GM06990 (cell line): ENCODE measurements around the gene MTHFD1L.
A peak's percentile ranks its signal among the peaks of the same experiment; 100 is the strongest.

Source experiments
- DNase-seq: peaks from one replicate; pipeline ENCODE4 v3.0.0-alpha.2; 2011; ENCODE audit not compliant: insufficient read length; ENCODE audit errors: extremely low read depth
- H3K27me3 ChIP-seq: replicated peaks from 2 replicates; pipeline ENCODE4 v1.6.0; 2011; ENCODE audit warnings: low read length; ENCODE audit not compliant: control insufficient read depth, insufficient read depth
- H3K36me3 ChIP-seq: 2 replicates; pipeline ENCODE4 v1.5.1; 2011; ENCODE audit warnings: low read length; ENCODE audit not compliant: control insufficient read depth, insufficient read depth
- H3K4me3 ChIP-seq: replicated peaks from 2 replicates; pipeline ENCODE4 v1.5.1; 2011; ENCODE audit warnings: low read depth, mild to moderate bottlenecking, control low read depth, low read length
- CTCF ChIP-seq: IDR thresholded peaks from 2 replicates; pipeline ENCODE4 v1.5.1; 2011; ENCODE audit warnings: low read length, control low read depth, mild to moderate bottlenecking, inconsistent platforms; ENCODE audit not compliant: insufficient read depth, poor library complexity, severe bottlenecking

MTHFD1L gene

GRCh38 chr6:150863213-150863928 lies 2.1 kb upstream of the MTHFD1L start:
- Histone ChIP-seq H3K4me3 (no peak overlapping the region), H3K36me3 (no peaks in the 10 kb centered on the region), H3K27me3 (no peaks in the 10 kb centered on the region)
- DNase-seq, result no peak
- TF ChIP-seq CTCF, result no peak

GRCh38 chr6:150865043-150865405 lies 478 bp upstream of the MTHFD1L start:
- H3K4me3 ChIP-seq, result peak overlapping the region; percentile 76
- no peak for TF ChIP-seq CTCF
- no peaks in the 10 kb centered on the region for H3K36me3 ChIP-seq
- H3K27me3 ChIP-seq, result no peaks in the 10 kb centered on the region
- no peak for DNase-seq

- DNase-seq, result peak; percentile 87
- H3K4me3 ChIP-seq, result peak overlapping the region; percentile 76
- TF ChIP-seq CTCF, result no peak
- H3K36me3 ChIP-seq, result no peaks in the 10 kb centered on the region; the same call in 1 of the 2 replicates
- H3K27me3 ChIP-seq, result no peaks in the 10 kb centered on the region
These were observed 867 bp downstream of the MTHFD1L start for GRCh38 chr6:150866147-150866990.

- peak overlapping the region; percentile 76 for H3K4me3 ChIP-seq
These were observed 1.5 kb downstream of the MTHFD1L start for GRCh38 chr6:150866991-150867501.

GRCh38 chr6:150868759-150869158 lies 3.3 kb downstream of the MTHFD1L start:
- H3K27me3 ChIP-seq, result no peaks in the 10 kb centered on the region
- H3K4me3 ChIP-seq, result no peak overlapping the region
- no peak for DNase-seq
- no peak for TF ChIP-seq CTCF
- H3K36me3 ChIP-seq, result no peaks in the 10 kb centered on the region; the same call in 1 of the 2 replicates

More at GRCh38 chr6:150866991-150867501, 1.5 kb downstream of the MTHFD1L start:
- H3K27me3 ChIP-seq, result no peaks in the 10 kb centered on the region
- no peak for TF ChIP-seq CTCF
- DNase-seq, result no peak
- H3K36me3 ChIP-seq, result no peaks in the 10 kb centered on the region; the same call in 1 of the 2 replicates
